ENCODE data around the gene ATP5ME. TPM values are rescaled to one million over a fixed set of nuclear protein-coding genes. Genes with fewer than 3 reads are reported as not detected.

The ATP5ME gene
- total and polyA plus RNA-seq, 8 donors: 88.4 to 318 (median 115) TPM

GRCh38 chr4:712916-713632, 39.0 kb upstream of the ATP5ME start:
- Histone ChIP-seq H3K4me1 (peaks cover 0 to 5% (median 0%) of the 10 kb centered on the region in 3 donors), H3K9me3 (no peaks in the 10 kb centered on the region), H3K36me3 (no peaks in the 10 kb centered on the region), H3K27me3 (no peaks in the 10 kb centered on the region), H3K4me3 (no peak overlapping the region), H3K27ac (no peak overlapping the region)
- 90 to 95% methylated on average over 9 of the region's 9 CpGs for WGBS, 2 donors
- no peak for FAIRE-seq
- no peak for ATAC-seq
- TF ChIP-seq, protein P1, sequence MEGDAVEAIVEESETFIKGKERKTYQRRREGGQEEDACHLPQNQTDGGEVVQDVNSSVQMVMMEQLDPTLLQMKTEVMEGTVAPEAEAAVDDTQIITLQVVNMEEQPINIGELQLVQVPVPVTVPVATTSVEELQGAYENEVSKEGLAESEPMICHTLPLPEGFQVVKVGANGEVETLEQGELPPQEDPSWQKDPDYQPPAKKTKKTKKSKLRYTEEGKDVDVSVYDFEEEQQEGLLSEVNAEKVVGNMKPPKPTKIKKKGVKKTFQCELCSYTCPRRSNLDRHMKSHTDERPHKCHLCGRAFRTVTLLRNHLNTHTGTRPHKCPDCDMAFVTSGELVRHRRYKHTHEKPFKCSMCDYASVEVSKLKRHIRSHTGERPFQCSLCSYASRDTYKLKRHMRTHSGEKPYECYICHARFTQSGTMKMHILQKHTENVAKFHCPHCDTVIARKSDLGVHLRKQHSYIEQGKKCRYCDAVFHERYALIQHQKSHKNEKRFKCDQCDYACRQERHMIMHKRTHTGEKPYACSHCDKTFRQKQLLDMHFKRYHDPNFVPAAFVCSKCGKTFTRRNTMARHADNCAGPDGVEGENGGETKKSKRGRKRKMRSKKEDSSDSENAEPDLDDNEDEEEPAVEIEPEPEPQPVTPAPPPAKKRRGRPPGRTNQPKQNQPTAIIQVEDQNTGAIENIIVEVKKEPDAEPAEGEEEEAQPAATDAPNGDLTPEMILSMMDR (IDR thresholded peaks at IDR 0.05): no peak
- peak in 1 of 6 donors; percentile 53 for DNase-seq
- intact Hi-C loops (cut with DNase I): no loop called here

- H3K27me3 ChIP-seq: no peaks in the 10 kb centered on the region
- no peak for DNase-seq
- no peak overlapping the region for H3K27ac ChIP-seq
- no peak for FAIRE-seq
- no peak for ATAC-seq
- 57 to 72% methylated on average over 3 of the region's 3 CpGs for WGBS, 2 donors
- peaks cover 0 to 6% (median 0%) of the 10 kb centered on the region in 3 donors for H3K4me1 ChIP-seq
- intact Hi-C loops (cut with DNase I): no loop called here
- H3K9me3 ChIP-seq: no peaks in the 10 kb centered on the region
- no peak overlapping the region for H3K4me3 ChIP-seq
- TF ChIP-seq, protein P1 (IDR thresholded peaks at IDR 0.05): no peak
- H3K36me3 ChIP-seq: no peaks in the 10 kb centered on the region
Measured at GRCh38 chr4:712093-712492, 38.0 kb upstream of the ATP5ME start.

- TF ChIP-seq, protein P1 (IDR thresholded peaks at IDR 0.05): no peak
Measured at GRCh38 chr4:710916-711315, 36.8 kb upstream of the ATP5ME start.

GRCh38 chr4:710116-710515, 36.0 kb upstream of the ATP5ME start:
- DNase-seq (peak in 1 of 6 donors; percentile 33), FAIRE-seq (no peak)
- H3K27ac ChIP-seq: no peak overlapping the region

More at GRCh38 chr4:710916-711315, 36.8 kb upstream of the ATP5ME start:
- Histone ChIP-seq H3K9me3 (no peaks in the 10 kb centered on the region), H3K4me3 (no peak overlapping the region), H3K27ac (no peak overlapping the region), H3K36me3 (no peaks in the 10 kb centered on the region), H3K27me3 (no peaks in the 10 kb centered on the region), H3K4me1 (peaks cover 0 to 6% (median 0%) of the 10 kb centered on the region in 3 donors)
- WGBS, 2 donors: 94 to 95% methylated on average over 13 of the region's 13 CpGs
- no peak for ATAC-seq
- peak in 1 of 6 donors; percentile 36 for DNase-seq
- FAIRE-seq: no peak
- intact Hi-C loops (cut with DNase I): no loop called here

More at GRCh38 chr4:710116-710515, 36.0 kb upstream of the ATP5ME start:
- no peak for ATAC-seq
- TF ChIP-seq, protein P1 (IDR thresholded peaks at IDR 0.05): no peak
- Histone ChIP-seq H3K4me3 (no peak overlapping the region), H3K36me3 (no peaks in the 10 kb centered on the region), H3K4me1 (peaks cover 0 to 6% (median 0%) of the 10 kb centered on the region in 3 donors), H3K9me3 (no peaks in the 10 kb centered on the region), H3K27me3 (no peaks in the 10 kb centered on the region)
- intact Hi-C loops (cut with DNase I): no loop called here
- 77 to 84% methylated on average over 9 of the region's 9 CpGs for WGBS, 2 donors
